Measurements from ENCODE around the gene SH3PXD2A. TPM values are rescaled to one million over a fixed set of nuclear protein-coding genes. Genes with fewer than 3 reads are reported as not detected.

SH3PXD2A gene
- total RNA-seq, 3 donors from 2014 or later: 14.3 to 30.5 (median 14.7) TPM

DNA sequence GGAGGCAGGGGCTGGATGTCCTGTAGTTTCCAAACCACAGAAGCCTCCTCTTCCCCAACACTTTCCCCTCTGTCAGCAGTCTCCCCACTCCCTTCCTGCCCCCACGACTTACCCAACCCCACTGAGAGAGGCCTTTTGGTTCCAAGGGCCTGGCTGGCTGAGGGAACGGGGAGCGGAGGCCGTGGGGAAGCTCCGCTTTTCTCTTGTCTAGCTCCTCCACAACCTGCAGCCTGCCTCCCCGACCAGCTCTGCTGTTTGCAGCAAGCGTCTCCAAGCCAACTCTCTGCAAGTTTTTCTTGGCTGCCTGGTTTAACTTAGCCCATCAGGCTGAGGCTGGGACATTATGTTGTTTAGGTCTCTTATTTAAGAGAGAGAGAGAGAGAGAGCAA is 235.0 kb downstream of the SH3PXD2A start:
- TF ChIP-seq CTCF (IDR thresholded peaks at IDR 0.05) (no peak), POLR2AphosphoS5 (IDR thresholded peaks at IDR 0.05) (no peak), POLR2A (IDR thresholded peaks at IDR 0.05) (no peak)
- H3K36me3 ChIP-seq: no peaks in the 10 kb centered on the region
- H3K4me1 ChIP-seq: peaks cover 0 to 32% of the 10 kb centered on the region in 2 donors
- no peak overlapping the region for H3K4me3 ChIP-seq
- no peaks in the 10 kb centered on the region for H3K9me3 ChIP-seq
- peak overlapping the region; percentile 29 to 80 for H3K27ac ChIP-seq
- no peak for DNase-seq (ENCODE audit: low spot score in 2 of 2)
- intact Hi-C loops (cut with DNase I; ENCODE audit: low total_unique reads): no loop called here
- H3K27me3 ChIP-seq: no peaks in the 10 kb centered on the region

DNA sequence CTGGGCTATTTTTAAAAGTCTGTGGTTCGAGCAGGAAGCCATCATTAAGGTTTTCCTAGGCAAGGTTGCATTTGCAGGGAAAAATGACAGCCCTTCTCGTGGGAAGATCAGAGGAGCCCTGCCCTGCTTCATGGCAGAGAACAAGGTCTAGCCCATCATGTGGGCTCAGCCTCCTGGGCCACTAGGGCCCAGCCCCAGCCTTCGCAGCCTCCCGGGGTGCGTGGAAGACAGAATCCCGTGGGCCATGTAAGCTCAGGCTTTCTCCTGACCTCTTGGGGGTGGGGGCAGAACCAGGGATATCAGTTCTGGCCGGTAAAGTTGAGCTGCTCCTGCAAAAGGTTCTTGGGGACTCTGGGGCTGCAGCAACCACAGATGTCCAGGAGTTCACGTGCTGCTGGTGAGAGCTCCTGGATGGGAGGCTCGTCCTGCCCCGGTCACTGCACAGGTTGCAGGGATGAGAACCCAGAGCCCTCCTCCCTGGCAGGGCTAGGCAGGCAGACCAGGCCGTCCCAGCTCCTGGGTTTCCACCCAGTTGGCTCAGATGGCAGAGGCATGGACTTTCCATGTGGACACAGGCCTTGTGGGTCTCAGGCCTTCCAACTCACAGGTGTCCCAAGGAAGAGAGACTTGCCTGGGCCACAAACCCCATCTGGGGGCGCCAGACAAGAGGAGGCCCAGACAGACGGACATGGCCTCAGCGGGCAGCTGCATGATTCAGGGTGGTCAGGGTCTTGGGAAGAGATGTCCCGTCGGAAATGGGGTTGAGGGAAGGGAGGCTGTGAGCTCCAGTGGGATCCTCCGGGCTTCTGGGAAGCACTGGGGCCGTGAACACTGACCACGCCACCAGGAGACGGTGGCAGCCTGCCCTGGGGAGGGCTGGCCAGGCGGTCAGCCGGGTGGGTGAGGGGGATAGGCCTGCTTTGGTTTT is 235.7 kb downstream of the SH3PXD2A start:
- Histone ChIP-seq H3K9me3 (no peaks in the 10 kb centered on the region), H3K27me3 (no peaks in the 10 kb centered on the region), H3K4me3 (no peak overlapping the region), H3K36me3 (no peaks in the 10 kb centered on the region), H3K4me1 (peaks cover 0 to 32% of the 10 kb centered on the region in 2 donors), H3K27ac (peak overlapping the region; percentile 29 to 80)
- no peak for TF ChIP-seq CTCF (IDR thresholded peaks at IDR 0.05)
- TF ChIP-seq POLR2A (IDR thresholded peaks at IDR 0.05): no peak
- intact Hi-C loops (cut with DNase I; ENCODE audit: low total_unique reads): no loop called here
- DNase-seq (ENCODE audit: low spot score in 2 of 2): no peak

DNA sequence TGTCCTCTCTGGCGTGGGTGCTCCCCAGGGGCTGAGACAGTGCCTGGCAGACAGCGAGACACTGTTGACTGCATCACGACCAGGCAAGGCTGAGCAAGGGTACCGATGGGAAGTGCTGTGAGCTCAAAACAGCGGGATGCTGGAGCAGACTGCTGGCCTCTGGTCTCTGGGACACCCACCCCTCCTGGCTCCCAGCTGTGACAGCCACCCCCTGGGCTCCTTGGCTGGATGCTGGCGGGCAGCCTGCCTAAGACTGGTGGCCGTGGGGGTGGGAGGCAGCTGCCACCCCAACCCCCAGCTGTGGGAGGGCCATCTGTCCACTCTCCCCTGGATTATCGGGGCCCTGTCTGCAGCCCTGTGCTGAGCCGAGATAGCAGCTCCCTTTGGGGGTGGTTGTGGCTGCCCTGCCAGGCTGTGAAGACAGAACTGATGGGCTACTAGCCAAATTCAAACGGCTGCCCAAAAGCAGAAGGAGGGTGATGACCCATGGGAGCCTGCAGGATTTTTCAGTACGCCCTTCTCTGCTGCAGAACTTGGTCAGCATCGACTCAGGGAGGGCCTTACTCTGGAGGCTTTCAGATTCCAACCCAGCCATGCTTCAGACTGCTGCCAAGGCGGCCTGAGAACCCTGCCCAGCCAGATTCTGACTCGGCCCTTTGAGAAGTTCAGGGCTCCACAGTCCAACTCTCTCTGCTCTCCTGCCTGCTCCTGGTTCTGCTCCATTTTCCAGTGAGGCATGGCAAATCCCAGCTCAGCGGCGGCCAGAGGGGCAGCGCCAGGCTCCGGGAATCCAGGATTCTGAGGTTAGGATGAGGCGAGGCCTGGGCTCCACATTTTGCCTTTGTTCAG is 236.6 kb downstream of the SH3PXD2A start:
- Histone ChIP-seq H3K27me3 (no peaks in the 10 kb centered on the region), H3K36me3 (no peaks in the 10 kb centered on the region), H3K4me3 (no peak overlapping the region), H3K9me3 (no peaks in the 10 kb centered on the region), H3K4me1 (peaks cover 0 to 32% of the 10 kb centered on the region in 2 donors), H3K27ac (peak overlapping the region; percentile 42 to 80)
- TF ChIP-seq CTCF (IDR thresholded peaks at IDR 0.05): no peak
- TF ChIP-seq POLR2AphosphoS5 (IDR thresholded peaks at IDR 0.05): no peak
- no peak for DNase-seq (ENCODE audit: low spot score in 2 of 2)
- intact Hi-C loops (cut with DNase I; ENCODE audit: low total_unique reads): no loop called here

GRCh38 chr10:103617602-103618385 is 237.6 kb downstream of the SH3PXD2A start:
- TF ChIP-seq POLR2AphosphoS5 (IDR thresholded peaks at IDR 0.05): no peak
- TF ChIP-seq CTCF (IDR thresholded peaks at IDR 0.05): no peak
- TF ChIP-seq POLR2A (IDR thresholded peaks at IDR 0.05): no peak
- intact Hi-C loops (cut with DNase I; ENCODE audit: low total_unique reads): no loop called here
- Histone ChIP-seq H3K9me3 (no peaks in the 10 kb centered on the region), H3K36me3 (no peaks in the 10 kb centered on the region), H3K27me3 (no peaks in the 10 kb centered on the region), H3K4me1 (peaks cover 0 to 32% of the 10 kb centered on the region in 2 donors), H3K4me3 (no peak overlapping the region), H3K27ac (peak overlapping the region; percentile 42 to 80)
- no peak for DNase-seq (ENCODE audit: low spot score in 2 of 2)
